ENCODE results near the gene KCNN3.

DNA sequence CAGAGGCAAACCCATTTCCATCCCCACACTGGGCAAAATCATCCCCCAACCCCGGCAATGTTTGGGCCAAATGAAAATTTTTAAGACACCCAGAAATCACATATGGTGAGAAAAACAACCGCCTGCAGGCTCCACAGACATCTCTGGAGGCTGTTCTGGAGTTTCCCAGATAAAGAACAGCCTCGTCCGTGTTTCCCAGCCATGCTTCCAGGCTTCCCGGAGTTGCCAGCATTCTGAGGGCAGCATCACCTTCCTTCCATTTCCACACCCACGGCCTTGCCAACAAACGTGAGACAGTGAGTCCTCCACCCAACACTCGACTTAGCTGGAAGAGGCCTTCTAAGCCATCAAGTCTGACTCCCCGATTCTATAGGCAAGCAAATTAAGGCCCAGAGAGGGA is 36.9 kb downstream of the KCNN3 start:
- TF ChIP-seq POLR2A (IDR thresholded peaks at IDR 0.05; ENCODE audit: low read depth, low read length) (no peak), TAF1 (IDR thresholded peaks at IDR 0.05; ENCODE audit: low read depth, low read length) (no peak)

Measured in GM12891 (cell line).